Adrenal gland (tissue), 5 donors: ENCODE measurements around the gene RABL3.

Source experiments
- POLR2A ChIP-seq, 2 donors: fragments of 450-650 bp; IDR thresholded peaks; one replicate each; pipeline ENCODE4 v1.6.1; 2017; ENCODE audit warnings: antibody characterized with exemption in 2 of 2, mild to moderate bottlenecking in 2 of 2, moderate library complexity in 1 of 2
- TF ChIP-seq, protein P1 (sequence below), 6 experiments: fragments of 450-650 bp in 4 of 6; fragments of 200-600 bp in 2 of 6; sonication (generic) in 1 of 6; IDR thresholded peaks; 1 replicate in 5 of 6; 2 replicates in 1 of 6; pipeline versions ENCODE4 v1.5.1 to v1.8.0; 2016 to 2021; ENCODE audit warnings: antibody characterized with exemption in 6 of 6, mild to moderate bottlenecking in 2 of 6, moderate library complexity in 1 of 6
- donor health status: DM: no; HTN: no; CAD: no.

- no peak for TF ChIP-seq POLR2A (IDR thresholded peaks at IDR 0.05)
- TF ChIP-seq, protein P1, sequence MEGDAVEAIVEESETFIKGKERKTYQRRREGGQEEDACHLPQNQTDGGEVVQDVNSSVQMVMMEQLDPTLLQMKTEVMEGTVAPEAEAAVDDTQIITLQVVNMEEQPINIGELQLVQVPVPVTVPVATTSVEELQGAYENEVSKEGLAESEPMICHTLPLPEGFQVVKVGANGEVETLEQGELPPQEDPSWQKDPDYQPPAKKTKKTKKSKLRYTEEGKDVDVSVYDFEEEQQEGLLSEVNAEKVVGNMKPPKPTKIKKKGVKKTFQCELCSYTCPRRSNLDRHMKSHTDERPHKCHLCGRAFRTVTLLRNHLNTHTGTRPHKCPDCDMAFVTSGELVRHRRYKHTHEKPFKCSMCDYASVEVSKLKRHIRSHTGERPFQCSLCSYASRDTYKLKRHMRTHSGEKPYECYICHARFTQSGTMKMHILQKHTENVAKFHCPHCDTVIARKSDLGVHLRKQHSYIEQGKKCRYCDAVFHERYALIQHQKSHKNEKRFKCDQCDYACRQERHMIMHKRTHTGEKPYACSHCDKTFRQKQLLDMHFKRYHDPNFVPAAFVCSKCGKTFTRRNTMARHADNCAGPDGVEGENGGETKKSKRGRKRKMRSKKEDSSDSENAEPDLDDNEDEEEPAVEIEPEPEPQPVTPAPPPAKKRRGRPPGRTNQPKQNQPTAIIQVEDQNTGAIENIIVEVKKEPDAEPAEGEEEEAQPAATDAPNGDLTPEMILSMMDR (IDR thresholded peaks at IDR 0.05): no peak
These were observed 69.2 kb downstream of the RABL3 start for GRCh38 chr3:120673116-120673515.
